SJSA1 (cell line): ENCODE measurements around the gene INTS7. TPM values are rescaled to one million over a fixed set of nuclear protein-coding genes. Genes with fewer than 3 reads are reported as not detected.
A peak's percentile ranks its signal among the peaks of the same experiment; 100 is the strongest.
"Not testable (repeated sequence)": the region's sequence is repeated elsewhere in the genome, so short reads cannot be mapped to it uniquely, and the experiment has no call there.

Experiments used
- DNase-seq, 2 experiments: peaks; one replicate each; pipeline ENCODE4 v3.0.0-alpha.2; 2015 to 2020; ENCODE audit warnings: low spot score in 2 of 2, low read depth in 1 of 2
- H3K27ac ChIP-seq: fragments of 250-450 bp; sonication (Bioruptor Pico); 2 replicates; pipeline ENCODE4 v1.5.1; 2020; ENCODE audit warnings: mild to moderate bottlenecking, moderate library complexity
- H3K27me3 ChIP-seq: fragments of 250-450 bp; sonication (Bioruptor Pico); replicated peaks from 2 replicates; pipeline ENCODE4 v1.5.1; 2020; ENCODE audit warnings: mild to moderate bottlenecking, moderate library complexity
- H3K36me3 ChIP-seq: fragments of 250-450 bp; sonication (Bioruptor Pico); 2 replicates; pipeline ENCODE4 v1.5.1; 2020; ENCODE audit warnings: mild to moderate bottlenecking
- H3K4me1 ChIP-seq: fragments of 250-450 bp; sonication (Bioruptor Pico); replicated peaks from 2 replicates; pipeline ENCODE4 v1.6.1; 2021; ENCODE audit warnings: mild to moderate bottlenecking
- H3K4me3 ChIP-seq: fragments of 250-450 bp; sonication (Bioruptor Pico); 2 replicates; pipeline ENCODE4 v1.5.1; 2020; ENCODE audit warnings: mild to moderate bottlenecking
- H3K9me3 ChIP-seq: fragments of 250-450 bp; sonication (Bioruptor Pico); replicated peaks from 2 replicates; pipeline ENCODE4 v1.5.1; 2020; ENCODE audit warnings: mild to moderate bottlenecking
- total RNA-seq: library from RNA; depleted of rRNA; stranded (reverse); fragments of >200 nt; shearing (Covaris generic); gene quantifications from 2 replicates; pipeline ENCODE4 v1.2.3, GENCODE V29; 2014

Gene INTS7
- total RNA-seq, 1 experiment from 2014 or later = 28.8 TPM

GRCh38 chr1:212055333-212055732, 20.0 kb upstream of the INTS7 start:
- Histone ChIP-seq H3K4me3 (no peak overlapping the region), H3K27me3 (no peaks in the 10 kb centered on the region), H3K4me1 (no peaks in the 10 kb centered on the region), H3K36me3 (peaks cover 87% of the 10 kb centered on the region), H3K9me3 (no peaks in the 10 kb centered on the region), H3K27ac (no peak overlapping the region)
- no peak for DNase-seq

GRCh38 chr1:212053993-212054392, 18.6 kb upstream of the INTS7 start:
- no peaks in the 10 kb centered on the region for H3K9me3 ChIP-seq
- no peak overlapping the region for H3K27ac ChIP-seq
- H3K36me3 ChIP-seq = peaks cover 90% of the 10 kb centered on the region
- H3K4me3 ChIP-seq = no peak overlapping the region
- no peaks in the 10 kb centered on the region for H3K27me3 ChIP-seq
- H3K4me1 ChIP-seq = no peaks in the 10 kb centered on the region
- no peak for DNase-seq

- Histone ChIP-seq H3K27ac (no peak overlapping the region), H3K4me1 (peaks cover 1% of the 10 kb centered on the region), H3K4me3 (no peak overlapping the region), H3K36me3 (peaks cover 81% of the 10 kb centered on the region), H3K27me3 (no peaks in the 10 kb centered on the region), H3K9me3 (no peaks in the 10 kb centered on the region)
- no peak for DNase-seq
These were observed 10.6 kb upstream of the INTS7 start for GRCh38 chr1:212045981-212046380.

- Histone ChIP-seq H3K9me3 (no peaks in the 10 kb centered on the region), H3K27me3 (no peaks in the 10 kb centered on the region), H3K4me3 (no peak overlapping the region), H3K27ac (no peak overlapping the region), H3K4me1 (peaks cover 10% of the 10 kb centered on the region), H3K36me3 (peaks cover 79% of the 10 kb centered on the region)
- no peak for DNase-seq
These were observed 9.5 kb upstream of the INTS7 start for GRCh38 chr1:212044851-212045250.

GRCh38 chr1:212042436-212042835, 7.1 kb upstream of the INTS7 start:
- no peak for DNase-seq
- Histone ChIP-seq H3K9me3 (no peaks in the 10 kb centered on the region), H3K27ac (no peak overlapping the region), H3K4me3 (no peak overlapping the region), H3K4me1 (peaks cover 24% of the 10 kb centered on the region), H3K36me3 (peaks cover 70% of the 10 kb centered on the region), H3K27me3 (no peaks in the 10 kb centered on the region)

- no peaks in the 10 kb centered on the region for H3K9me3 ChIP-seq
- H3K27me3 ChIP-seq = no peaks in the 10 kb centered on the region
- H3K4me3 ChIP-seq = no peak overlapping the region
- peaks cover 24% of the 10 kb centered on the region for H3K4me1 ChIP-seq
- peak overlapping the region; percentile 20; the same call in 1 of the 2 replicates for H3K27ac ChIP-seq
- H3K36me3 ChIP-seq = peaks cover 59% of the 10 kb centered on the region
- peak in 1 of 2 experiments; percentile 19 for DNase-seq
These were observed 5.5 kb upstream of the INTS7 start for GRCh38 chr1:212040629-212041412.

GRCh38 chr1:212039622-212040021, 4.3 kb upstream of the INTS7 start:
- no peak for DNase-seq
- H3K36me3 ChIP-seq = peaks cover 47% of the 10 kb centered on the region
- peaks cover 24% of the 10 kb centered on the region for H3K4me1 ChIP-seq
- no peaks in the 10 kb centered on the region for H3K27me3 ChIP-seq
- no peak overlapping the region for H3K27ac ChIP-seq
- no peaks in the 10 kb centered on the region for H3K9me3 ChIP-seq
- H3K4me3 ChIP-seq = no peak overlapping the region

- Histone ChIP-seq H3K27ac (no peak overlapping the region), H3K4me3 (no peak overlapping the region), H3K27me3 (no peaks in the 10 kb centered on the region), H3K36me3 (peaks cover 33% of the 10 kb centered on the region), H3K9me3 (no peaks in the 10 kb centered on the region), H3K4me1 (peaks cover 24% of the 10 kb centered on the region)
- DNase-seq = no peak
These were observed 2.5 kb upstream of the INTS7 start for GRCh38 chr1:212037900-212038299.

GRCh38 chr1:212035835-212036605, 663 bp upstream of the INTS7 start:
- Histone ChIP-seq H3K4me3 (peak overlapping the region; percentile 59), H3K36me3 (peaks cover 32% of the 10 kb centered on the region), H3K27ac (peak overlapping the region; percentile 90), H3K4me1 (peaks cover 29% of the 10 kb centered on the region), H3K9me3 (no peaks in the 10 kb centered on the region), H3K27me3 (no peaks in the 10 kb centered on the region)
- DNase-seq = no peak

- no peaks in the 10 kb centered on the region for H3K27me3 ChIP-seq
- H3K9me3 ChIP-seq = no peaks in the 10 kb centered on the region
- H3K36me3 ChIP-seq = peaks cover 21% of the 10 kb centered on the region
- no peak for DNase-seq
- peaks cover 22% of the 10 kb centered on the region for H3K4me1 ChIP-seq
- no peak overlapping the region for H3K27ac ChIP-seq
- peak overlapping the region; percentile 59 for H3K4me3 ChIP-seq
These were observed 738 bp downstream of the INTS7 start for GRCh38 chr1:212034516-212035122.

GRCh38 chr1:212030936-212031528, 4.3 kb downstream of the INTS7 start:
- peak in 1 of 2 experiments; percentile 33 for DNase-seq
- Histone ChIP-seq H3K4me3 (no peak overlapping the region), H3K36me3 (peaks cover 2% of the 10 kb centered on the region; the same call in 1 of the 2 replicates), H3K27me3 (no peaks in the 10 kb centered on the region), H3K27ac (peak overlapping the region; percentile 7; the same call in 1 of the 2 replicates), H3K9me3 (no peaks in the 10 kb centered on the region), H3K4me1 (peaks cover 10% of the 10 kb centered on the region; the same call in 1 of the 2 replicates)

GRCh38 chr1:212027727-212028126, 7.6 kb downstream of the INTS7 start:
- H3K9me3 ChIP-seq, H3K27ac ChIP-seq, H3K4me3 ChIP-seq, H3K27me3 ChIP-seq, H3K4me1 ChIP-seq, DNase-seq: not testable (repeated sequence)
- peaks cover 18% of the 10 kb centered on the region for H3K36me3 ChIP-seq

GRCh38 chr1:212024469-212025149, 10.7 kb downstream of the INTS7 start:
- no peaks in the 10 kb centered on the region for H3K4me1 ChIP-seq
- H3K9me3 ChIP-seq = no peaks in the 10 kb centered on the region
- no peak overlapping the region for H3K4me3 ChIP-seq
- no peak for DNase-seq
- no peaks in the 10 kb centered on the region for H3K27me3 ChIP-seq
- H3K27ac ChIP-seq = no peak overlapping the region
- H3K36me3 ChIP-seq = peaks cover 23% of the 10 kb centered on the region
